NCI-H2081 treated with DMSO at 0.1 percent for 48 hours (cell line): ENCODE data around the gene HTRA2.

Experiments used
- DNase-seq: peaks from one replicate; lab custom pipeline; 2025; lab: John Stamatoyannopoulos, UW

Gene HTRA2

GRCh38 chr2:74515981-74516633, 13.6 kb upstream of the HTRA2 start:
- DNase-seq = no peak

GRCh38 chr2:74516650-74517049, 13.1 kb upstream of the HTRA2 start:
- no peak for DNase-seq

DNA sequence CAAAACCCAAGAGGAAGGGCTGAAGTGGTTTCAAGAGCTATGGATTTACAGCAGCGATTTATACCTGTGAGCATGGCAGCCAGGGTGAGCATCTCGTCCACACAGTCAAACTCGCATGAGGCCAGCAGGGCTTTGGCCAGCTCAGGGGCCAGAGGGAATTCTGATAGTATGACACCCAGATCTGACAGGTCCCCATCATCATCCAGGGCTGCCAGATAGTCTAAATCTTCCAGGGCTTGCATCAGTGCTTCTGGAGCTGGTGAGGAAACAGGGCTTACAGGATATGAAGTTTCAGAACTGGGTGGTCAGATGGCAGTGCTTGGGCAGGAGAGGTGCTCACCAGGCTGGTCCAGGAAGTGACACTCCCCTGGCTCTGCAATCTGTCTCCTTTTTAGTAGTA, 7.2 kb upstream of the HTRA2 start:
- DNase-seq = no peak

GRCh38 chr2:74524005-74524404, 5.7 kb upstream of the HTRA2 start:
- no peak for DNase-seq

DNA sequence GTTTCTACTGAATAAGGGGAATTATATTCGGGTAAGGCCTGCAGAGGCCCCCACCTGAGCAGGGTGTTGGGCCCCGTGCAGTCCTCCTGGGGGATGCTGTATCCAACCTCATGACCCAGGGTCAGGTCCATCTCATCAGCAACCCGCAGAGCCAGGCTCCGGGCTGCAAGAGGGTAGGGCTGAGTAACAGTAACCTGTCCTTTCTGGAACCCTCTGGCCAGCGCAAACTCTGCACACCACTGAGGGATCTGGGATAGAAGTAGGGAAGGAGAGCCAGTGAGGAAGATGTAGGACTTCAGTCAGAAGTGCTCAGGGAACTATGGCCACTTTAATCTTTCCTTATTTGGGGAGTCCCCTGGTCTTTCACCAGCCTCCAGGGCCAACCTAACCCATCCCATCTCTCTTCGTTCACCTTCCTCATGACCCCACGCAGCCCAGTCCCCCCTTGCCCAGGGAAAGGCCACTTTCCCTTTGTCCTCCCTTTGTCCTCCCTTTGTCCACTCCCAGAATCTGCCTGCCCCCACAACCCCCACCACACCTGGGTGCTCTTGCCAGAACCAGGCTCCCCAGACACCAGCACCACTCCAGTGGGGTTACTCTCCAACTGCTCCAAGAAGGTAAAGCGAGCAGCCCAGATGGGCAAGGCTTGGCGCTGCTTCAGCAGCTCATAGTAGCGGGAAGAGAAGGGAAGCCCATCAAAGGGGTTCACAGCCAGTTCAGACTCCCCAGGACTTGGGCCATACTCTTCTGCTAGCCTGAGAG, 4.6 kb upstream of the HTRA2 start:
- no peak for DNase-seq

DNA sequence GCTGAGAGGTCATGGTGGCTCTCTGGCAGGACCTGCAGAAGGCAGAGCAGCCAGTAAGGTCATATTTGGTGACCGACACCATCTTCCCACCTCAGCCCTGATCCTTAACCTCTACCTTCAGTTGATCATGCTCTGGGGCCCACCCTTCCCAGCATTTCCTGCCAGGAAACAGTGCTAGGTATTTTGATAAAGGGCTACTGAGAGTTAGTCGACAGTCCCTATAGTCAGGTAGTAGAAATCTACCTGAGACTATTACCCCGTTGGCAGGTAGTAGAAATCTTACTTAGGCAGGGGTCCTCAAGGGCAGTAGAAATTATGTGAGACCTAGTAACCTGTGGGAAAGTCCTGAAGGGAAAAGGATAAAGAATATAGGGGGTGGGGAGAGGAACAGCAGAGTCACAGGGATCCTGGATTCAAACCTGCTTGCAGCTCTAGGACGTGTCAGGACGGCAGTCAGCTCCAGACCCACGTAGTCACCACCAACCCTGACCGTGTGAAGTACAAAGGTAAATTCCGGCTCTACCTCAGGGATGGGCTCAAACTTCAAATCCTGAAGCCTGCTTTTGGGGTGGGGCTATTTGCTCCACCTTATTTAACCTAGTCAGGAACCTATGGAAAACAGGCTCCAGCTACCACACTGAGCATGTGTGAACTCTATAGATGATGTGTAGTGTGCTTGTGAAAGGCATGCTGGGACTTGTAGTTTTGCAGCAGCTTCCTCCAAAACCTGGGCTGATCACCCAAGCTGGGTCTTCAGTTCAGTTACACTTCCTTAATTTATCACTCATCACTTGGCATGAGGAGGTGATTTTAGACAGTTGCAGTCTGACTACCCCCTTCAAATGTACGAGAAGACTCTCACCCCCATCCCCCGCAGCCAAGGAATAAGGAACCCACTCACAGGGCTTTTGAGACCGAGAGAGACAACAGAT, 3.8 kb upstream of the HTRA2 start, which contains the start of gene DQX1:
DQX1 (minus strand) TSS at position 515 of the 932 bp plus-strand sequence; CDS start at position 13, 502 bp downstream.
- no peak for DNase-seq

DNA sequence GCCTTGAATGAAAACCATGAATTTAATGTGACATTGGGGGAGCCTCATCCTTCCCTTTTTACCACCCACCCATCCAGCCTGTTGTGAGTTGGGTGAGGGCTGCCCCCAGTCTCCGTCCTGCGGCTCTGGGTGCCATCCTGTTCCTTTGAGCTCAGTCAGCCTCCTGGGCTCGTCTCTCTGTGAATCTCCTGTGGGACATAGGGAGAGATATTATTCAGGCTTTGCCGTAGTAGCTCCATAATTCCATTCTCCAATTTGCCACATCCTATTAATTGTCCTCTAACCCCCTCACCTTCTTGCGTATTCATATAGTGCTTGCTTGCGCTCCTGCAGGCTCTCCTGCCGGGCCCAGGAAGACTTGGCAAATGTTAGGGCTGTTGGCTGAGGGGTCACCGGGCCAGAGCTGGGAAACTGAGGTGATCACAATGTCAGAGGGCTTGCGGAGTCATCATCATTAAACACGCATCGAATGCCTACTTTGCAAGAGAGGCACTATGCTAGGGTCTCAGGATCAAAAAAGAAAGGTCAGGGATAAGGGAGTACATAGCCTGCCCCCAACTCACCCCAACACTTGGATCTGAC, 3.0 kb upstream of the HTRA2 start:
- DNase-seq = no peak

DNA sequence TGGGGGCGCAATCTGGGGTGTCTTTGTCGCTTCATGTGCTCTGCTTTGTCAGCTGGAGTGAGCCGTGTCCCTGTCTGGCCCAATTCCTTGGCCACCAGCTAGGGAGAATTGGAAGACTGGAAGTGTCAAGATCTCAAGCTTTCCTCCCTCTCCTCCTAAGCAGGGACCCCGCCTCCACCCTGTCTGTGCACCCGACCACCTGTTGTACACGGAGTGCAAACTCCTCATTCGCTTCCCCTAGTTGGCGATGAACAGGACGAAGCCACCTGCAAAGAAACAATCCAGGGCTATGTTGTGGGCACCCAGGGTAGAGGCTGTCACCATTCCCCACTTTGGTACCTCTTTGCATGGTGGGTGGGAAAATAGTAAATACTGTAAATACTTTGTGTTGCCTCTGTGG, 2.0 kb upstream of the HTRA2 start:
- DNase-seq = no peak

- DNase-seq = no peak
These were observed 955 bp upstream of the HTRA2 start for GRCh38 chr2:74528600-74529356.

DNA sequence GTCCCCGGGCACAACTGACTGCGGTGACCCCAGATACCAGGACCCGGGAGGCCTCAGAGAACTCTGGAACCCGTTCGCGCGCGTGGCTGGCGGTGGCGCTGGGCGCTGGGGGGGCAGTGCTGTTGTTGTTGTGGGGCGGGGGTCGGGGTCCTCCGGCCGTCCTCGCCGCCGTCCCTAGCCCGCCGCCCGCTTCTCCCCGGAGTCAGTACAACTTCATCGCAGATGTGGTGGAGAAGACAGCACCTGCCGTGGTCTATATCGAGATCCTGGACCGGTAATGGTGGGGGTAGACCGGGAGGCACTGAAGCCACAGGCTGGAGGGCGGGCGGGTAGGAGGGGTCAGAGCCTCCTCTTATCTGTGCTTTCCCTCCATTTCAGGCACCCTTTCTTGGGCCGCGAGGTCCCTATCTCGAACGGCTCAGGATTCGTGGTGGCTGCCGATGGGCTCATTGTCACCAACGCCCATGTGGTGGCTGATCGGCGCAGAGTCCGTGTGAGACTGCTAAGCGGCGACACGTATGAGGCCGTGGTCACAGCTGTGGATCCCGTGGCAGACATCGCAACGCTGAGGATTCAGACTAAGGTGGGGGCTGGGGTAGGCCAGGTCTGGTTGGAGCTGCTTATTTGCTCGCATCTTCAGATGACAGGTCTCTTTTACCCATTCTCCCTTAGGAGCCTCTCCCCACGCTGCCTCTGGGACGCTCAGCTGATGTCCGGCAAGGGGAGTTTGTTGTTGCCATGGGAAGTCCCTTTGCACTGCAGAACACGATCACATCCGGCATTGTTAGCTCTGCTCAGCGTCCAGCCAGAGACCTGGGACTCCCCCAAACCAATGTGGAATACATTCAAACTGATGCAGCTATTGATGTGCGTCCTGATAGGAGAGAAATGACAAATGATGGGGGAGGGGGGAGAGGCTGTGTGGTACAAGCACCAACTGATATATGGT, 780 bp downstream of the HTRA2 start:
- no peak for DNase-seq

GRCh38 chr2:74531666-74532065, 1.9 kb downstream of the HTRA2 start:
- no peak for DNase-seq

DNA sequence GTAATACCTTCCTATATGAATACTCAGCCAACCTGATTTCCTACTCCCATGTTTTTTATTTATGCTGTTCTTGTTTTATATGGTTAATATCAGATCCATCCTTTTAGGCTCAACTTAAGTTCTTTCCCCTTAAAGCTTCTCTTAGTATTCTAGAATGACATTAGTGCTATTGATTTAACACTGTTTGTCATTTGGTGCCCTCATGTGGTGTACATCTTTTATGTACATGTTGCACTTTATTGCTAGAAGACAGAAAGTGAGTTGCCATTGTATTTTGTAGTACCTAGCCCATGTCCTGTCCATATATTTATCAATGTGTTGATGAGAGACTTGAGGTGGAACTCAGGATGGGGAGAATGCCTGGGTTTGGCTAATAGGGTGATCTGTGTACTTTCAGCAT, 2.5 kb downstream of the HTRA2 start:
- DNase-seq = no peak

DNA sequence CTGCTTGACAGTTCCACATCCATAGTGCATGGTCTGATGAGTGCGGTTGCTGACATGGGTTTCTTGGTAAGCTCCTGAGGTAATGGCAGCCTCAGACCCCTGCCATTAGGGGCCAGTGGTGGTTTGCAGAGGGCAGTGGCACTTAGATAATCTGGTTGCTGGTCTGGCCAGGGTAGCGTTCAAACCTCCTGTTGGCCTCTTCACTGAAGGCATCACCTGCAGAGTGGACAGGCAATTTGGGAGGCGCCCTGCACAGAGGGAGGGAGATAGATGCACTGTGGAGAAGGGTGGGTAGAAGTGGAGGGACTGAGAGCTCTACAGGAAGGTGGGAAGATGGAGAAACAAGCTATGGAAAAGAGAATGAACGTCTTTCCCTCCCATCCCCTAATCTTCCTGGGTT, 3.7 kb downstream of the HTRA2 start:
- no peak for DNase-seq

- no peak for DNase-seq
These were observed 4.7 kb downstream of the HTRA2 start for GRCh38 chr2:74534411-74534810.

DNA sequence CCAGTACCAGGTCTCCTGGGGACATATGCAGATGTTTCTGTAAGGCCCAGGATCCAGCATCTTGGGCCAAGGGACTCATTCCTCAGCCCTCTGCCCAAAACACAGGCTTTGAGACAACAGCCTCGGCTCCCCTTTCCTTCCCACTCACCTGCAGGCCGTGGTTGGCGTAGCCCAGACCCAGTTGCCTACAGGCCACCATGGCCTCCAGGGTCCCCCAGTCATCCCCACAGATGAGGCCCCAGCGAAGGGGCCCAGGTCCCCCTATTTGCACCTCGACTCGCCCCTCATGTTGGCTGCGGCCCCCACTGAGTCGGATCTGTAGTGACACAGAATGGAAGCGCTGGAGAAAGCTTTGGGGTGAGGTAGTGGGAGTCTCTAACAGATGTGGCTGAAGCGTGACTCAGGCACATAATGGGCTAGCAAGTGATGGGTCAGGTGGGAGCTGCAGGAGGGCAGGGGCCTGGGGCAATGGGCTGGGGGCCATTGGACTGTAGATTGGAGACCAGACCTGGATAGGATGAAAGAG, 5.8 kb downstream of the HTRA2 start:
- DNase-seq = no peak

GRCh38 chr2:74536166-74536950, 6.6 kb downstream of the HTRA2 start:
- no peak for DNase-seq

- no peak for DNase-seq
These were observed 7.4 kb downstream of the HTRA2 start for GRCh38 chr2:74537140-74537539.

- no peak for DNase-seq
These were observed 9.2 kb downstream of the HTRA2 start for GRCh38 chr2:74538881-74539339.

GRCh38 chr2:74540291-74540690, 10.6 kb downstream of the HTRA2 start:
- no peak for DNase-seq
